A549 (cell line): ENCODE results near the gene FIGN.

ENCODE experiments used
- CHD4 ChIP-seq: fragments of 200-600 bp; sonication (generic); IDR thresholded peaks from 2 replicates; pipeline ENCODE4 v1.6.1; 2016; ENCODE audit warnings: antibody characterized with exemption, mild to moderate bottlenecking, borderline replicate concordance
- TF ChIP-seq, protein P1 (sequence below): fragments of >200 bp; sonication (Bioruptor Twin); formaldehyde crosslinking; IDR thresholded peaks from 3 replicates; pipeline ENCODE4 v1.5.1; 2016

DNA sequence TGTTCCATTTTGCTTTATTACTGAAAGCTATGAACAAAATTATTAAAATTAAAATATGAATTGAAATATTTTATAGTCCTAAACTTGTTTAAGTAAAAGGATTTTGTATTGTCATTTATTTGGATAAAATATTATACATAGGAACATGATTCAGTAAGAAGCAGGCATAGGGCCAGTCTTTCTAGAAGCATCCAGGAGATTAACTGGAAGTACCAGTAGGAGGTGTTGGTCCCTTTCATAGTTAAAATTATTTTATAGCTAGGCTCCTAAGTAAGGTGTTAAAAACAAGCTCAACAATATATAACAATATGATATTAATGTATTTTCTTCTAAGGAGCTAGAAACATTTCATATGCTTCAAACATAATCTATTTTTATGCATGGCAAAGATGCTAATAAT lies 43.7 kb downstream of the FIGN start:
- TF ChIP-seq, protein P1, sequence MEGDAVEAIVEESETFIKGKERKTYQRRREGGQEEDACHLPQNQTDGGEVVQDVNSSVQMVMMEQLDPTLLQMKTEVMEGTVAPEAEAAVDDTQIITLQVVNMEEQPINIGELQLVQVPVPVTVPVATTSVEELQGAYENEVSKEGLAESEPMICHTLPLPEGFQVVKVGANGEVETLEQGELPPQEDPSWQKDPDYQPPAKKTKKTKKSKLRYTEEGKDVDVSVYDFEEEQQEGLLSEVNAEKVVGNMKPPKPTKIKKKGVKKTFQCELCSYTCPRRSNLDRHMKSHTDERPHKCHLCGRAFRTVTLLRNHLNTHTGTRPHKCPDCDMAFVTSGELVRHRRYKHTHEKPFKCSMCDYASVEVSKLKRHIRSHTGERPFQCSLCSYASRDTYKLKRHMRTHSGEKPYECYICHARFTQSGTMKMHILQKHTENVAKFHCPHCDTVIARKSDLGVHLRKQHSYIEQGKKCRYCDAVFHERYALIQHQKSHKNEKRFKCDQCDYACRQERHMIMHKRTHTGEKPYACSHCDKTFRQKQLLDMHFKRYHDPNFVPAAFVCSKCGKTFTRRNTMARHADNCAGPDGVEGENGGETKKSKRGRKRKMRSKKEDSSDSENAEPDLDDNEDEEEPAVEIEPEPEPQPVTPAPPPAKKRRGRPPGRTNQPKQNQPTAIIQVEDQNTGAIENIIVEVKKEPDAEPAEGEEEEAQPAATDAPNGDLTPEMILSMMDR, result no peak
- no peak for TF ChIP-seq CHD4
